ENCODE results near the gene CACNB4. TPM values are rescaled to one million over a fixed set of nuclear protein-coding genes. Genes with fewer than 3 reads are reported as not detected.

CACNB4 gene
- total RNA-seq, 2 donors from 2014 or later: 15.4 to 40.6 TPM

DNA sequence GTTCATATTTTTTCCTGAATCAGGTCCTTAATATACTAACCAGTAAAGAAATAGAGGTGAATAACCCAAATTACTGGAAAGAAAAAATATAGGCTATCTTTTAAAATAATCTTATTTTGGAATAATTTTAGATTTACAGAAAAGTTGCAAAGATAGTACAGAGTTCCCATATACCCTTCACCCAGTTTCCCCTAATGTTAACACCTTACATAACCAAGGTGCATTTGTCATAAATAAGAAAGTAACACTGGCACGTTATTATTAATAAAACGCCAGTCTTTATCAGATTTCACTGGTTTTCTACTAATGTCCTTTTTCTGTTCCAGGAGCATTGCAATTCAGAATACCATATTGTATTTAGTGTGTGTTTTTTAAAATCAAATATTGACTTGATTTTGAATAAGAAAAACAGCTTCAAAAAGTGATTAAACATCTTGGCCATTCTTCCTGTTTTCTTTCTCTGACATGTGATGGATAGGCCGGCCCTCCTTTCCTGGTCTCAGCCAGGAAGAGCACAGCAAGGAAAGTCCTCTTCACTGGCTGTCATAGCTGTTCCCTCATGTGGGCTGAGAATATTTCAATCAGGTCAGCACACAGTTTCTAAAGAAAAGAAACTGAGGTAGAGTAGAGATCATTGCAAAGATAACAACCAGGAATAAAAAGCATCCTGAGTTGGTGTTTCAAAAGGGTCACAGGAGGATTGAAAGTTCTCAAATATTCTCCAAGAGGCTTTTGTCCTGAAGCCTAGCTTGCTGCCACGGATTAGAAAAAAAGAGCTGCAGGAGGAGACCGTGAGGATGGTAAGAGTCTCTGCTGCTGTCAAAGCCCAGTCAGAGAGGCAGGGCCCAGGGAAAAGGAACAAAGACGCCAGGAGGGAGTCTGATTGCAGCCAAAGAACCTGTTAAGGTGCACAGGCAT lies 191.3 kb downstream of the CACNB4 start:
- Histone ChIP-seq H3K36me3 (no peaks in the 10 kb centered on the region), H3K27me3 (replicated peaks; ENCODE audit: insufficient read depth) (no peaks in the 10 kb centered on the region), H3K27ac (no peak overlapping the region), H3K4me1 (replicated peaks) (no peaks in the 10 kb centered on the region), H3K9me3 (no peaks in the 10 kb centered on the region), H3K4me3 (no peak overlapping the region)
- no peak for DNase-seq (ENCODE audit: low spot score)
- TF ChIP-seq, protein P1, sequence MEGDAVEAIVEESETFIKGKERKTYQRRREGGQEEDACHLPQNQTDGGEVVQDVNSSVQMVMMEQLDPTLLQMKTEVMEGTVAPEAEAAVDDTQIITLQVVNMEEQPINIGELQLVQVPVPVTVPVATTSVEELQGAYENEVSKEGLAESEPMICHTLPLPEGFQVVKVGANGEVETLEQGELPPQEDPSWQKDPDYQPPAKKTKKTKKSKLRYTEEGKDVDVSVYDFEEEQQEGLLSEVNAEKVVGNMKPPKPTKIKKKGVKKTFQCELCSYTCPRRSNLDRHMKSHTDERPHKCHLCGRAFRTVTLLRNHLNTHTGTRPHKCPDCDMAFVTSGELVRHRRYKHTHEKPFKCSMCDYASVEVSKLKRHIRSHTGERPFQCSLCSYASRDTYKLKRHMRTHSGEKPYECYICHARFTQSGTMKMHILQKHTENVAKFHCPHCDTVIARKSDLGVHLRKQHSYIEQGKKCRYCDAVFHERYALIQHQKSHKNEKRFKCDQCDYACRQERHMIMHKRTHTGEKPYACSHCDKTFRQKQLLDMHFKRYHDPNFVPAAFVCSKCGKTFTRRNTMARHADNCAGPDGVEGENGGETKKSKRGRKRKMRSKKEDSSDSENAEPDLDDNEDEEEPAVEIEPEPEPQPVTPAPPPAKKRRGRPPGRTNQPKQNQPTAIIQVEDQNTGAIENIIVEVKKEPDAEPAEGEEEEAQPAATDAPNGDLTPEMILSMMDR (IDR thresholded peaks at IDR 0.05): no peak
- TF ChIP-seq POLR2AphosphoS5 (IDR thresholded peaks at IDR 0.05): no peak
- TF ChIP-seq POLR2A (IDR thresholded peaks at IDR 0.05): no peak
- WGBS: 61% methylated on average over 6 of the region's 6 CpGs
- intact Hi-C loops (cut with DNase I): no loop called here

- TF ChIP-seq, protein P1 (IDR thresholded peaks at IDR 0.05): no peak
- no peak for TF ChIP-seq POLR2AphosphoS5 (IDR thresholded peaks at IDR 0.05)
- no peak for TF ChIP-seq POLR2A (IDR thresholded peaks at IDR 0.05)
- no peak for DNase-seq (ENCODE audit: low spot score)
- Histone ChIP-seq H3K27me3 (replicated peaks; ENCODE audit: insufficient read depth) (no peaks in the 10 kb centered on the region), H3K36me3 (no peaks in the 10 kb centered on the region), H3K4me1 (replicated peaks) (no peaks in the 10 kb centered on the region), H3K4me3 (no peak overlapping the region), H3K27ac (no peak overlapping the region), H3K9me3 (no peaks in the 10 kb centered on the region)
- WGBS: 94% methylated on average over 2 of the region's 2 CpGs
- intact Hi-C loops (cut with DNase I): no loop called here
Observed at GRCh38 chr2:151906633-151906998, 192.2 kb downstream of the CACNB4 start.

- no peaks in the 10 kb centered on the region for H3K4me1 ChIP-seq (replicated peaks)
- no peak for DNase-seq (ENCODE audit: low spot score)
- H3K27me3 ChIP-seq (replicated peaks; ENCODE audit: insufficient read depth): no peaks in the 10 kb centered on the region
- TF ChIP-seq POLR2AphosphoS5 (IDR thresholded peaks at IDR 0.05) (no peak), POLR2A (IDR thresholded peaks at IDR 0.05) (no peak)
- TF ChIP-seq, protein P1 (IDR thresholded peaks at IDR 0.05): no peak
- H3K36me3 ChIP-seq: no peaks in the 10 kb centered on the region
- no peaks in the 10 kb centered on the region for H3K9me3 ChIP-seq
- H3K4me3 ChIP-seq: no peak overlapping the region
- intact Hi-C loops (cut with DNase I): no loop called here
- 82% methylated on average over 2 of the region's 2 CpGs for WGBS
- H3K27ac ChIP-seq: no peak overlapping the region
Observed at GRCh38 chr2:151905963-151906632, 192.7 kb downstream of the CACNB4 start.

GRCh38 chr2:151904807-151905206 lies 194.0 kb downstream of the CACNB4 start:
- Histone ChIP-seq H3K9me3 (no peaks in the 10 kb centered on the region), H3K4me3 (no peak overlapping the region), H3K4me1 (replicated peaks) (no peaks in the 10 kb centered on the region), H3K27ac (no peak overlapping the region), H3K27me3 (replicated peaks; ENCODE audit: insufficient read depth) (no peaks in the 10 kb centered on the region), H3K36me3 (no peaks in the 10 kb centered on the region)
- 82% methylated on average over 4 of the region's 4 CpGs for WGBS
- TF ChIP-seq POLR2A (IDR thresholded peaks at IDR 0.05) (no peak), POLR2AphosphoS5 (IDR thresholded peaks at IDR 0.05) (no peak)
- TF ChIP-seq, protein P1 (IDR thresholded peaks at IDR 0.05): no peak
- intact Hi-C loops (cut with DNase I): no loop called here
- DNase-seq (ENCODE audit: low spot score): no peak

Measured in prostate gland (tissue), 2 donors.